Measurements from ENCODE around the gene MYBPC3.

- TF ChIP-seq, protein P1, sequence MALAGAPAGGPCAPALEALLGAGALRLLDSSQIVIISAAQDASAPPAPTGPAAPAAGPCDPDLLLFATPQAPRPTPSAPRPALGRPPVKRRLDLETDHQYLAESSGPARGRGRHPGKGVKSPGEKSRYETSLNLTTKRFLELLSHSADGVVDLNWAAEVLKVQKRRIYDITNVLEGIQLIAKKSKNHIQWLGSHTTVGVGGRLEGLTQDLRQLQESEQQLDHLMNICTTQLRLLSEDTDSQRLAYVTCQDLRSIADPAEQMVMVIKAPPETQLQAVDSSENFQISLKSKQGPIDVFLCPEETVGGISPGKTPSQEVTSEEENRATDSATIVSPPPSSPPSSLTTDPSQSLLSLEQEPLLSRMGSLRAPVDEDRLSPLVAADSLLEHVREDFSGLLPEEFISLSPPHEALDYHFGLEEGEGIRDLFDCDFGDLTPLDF (CRISPR knock-in tag; IDR thresholded peaks at IDR 0.05), result no peak
- TF ChIP-seq MAX (CRISPR knock-in tag; IDR thresholded peaks at IDR 0.05), result no peak
- TF ChIP-seq, protein P2, sequence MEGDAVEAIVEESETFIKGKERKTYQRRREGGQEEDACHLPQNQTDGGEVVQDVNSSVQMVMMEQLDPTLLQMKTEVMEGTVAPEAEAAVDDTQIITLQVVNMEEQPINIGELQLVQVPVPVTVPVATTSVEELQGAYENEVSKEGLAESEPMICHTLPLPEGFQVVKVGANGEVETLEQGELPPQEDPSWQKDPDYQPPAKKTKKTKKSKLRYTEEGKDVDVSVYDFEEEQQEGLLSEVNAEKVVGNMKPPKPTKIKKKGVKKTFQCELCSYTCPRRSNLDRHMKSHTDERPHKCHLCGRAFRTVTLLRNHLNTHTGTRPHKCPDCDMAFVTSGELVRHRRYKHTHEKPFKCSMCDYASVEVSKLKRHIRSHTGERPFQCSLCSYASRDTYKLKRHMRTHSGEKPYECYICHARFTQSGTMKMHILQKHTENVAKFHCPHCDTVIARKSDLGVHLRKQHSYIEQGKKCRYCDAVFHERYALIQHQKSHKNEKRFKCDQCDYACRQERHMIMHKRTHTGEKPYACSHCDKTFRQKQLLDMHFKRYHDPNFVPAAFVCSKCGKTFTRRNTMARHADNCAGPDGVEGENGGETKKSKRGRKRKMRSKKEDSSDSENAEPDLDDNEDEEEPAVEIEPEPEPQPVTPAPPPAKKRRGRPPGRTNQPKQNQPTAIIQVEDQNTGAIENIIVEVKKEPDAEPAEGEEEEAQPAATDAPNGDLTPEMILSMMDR (IDR thresholded peaks at IDR 0.05), result no peak
- TF ChIP-seq NR1H2 (CRISPR knock-in tag; IDR thresholded peaks at IDR 0.05), result no peak
Measured at GRCh38 chr11:47354913-47355282, 2.4 kb upstream of the MYBPC3 start.

Measured in WTC11 (cell line).